Uterus (tissue), 2 donors: ENCODE results near the gene PIGR.

ENCODE experiments used
- POLR2A ChIP-seq, 2 donors: fragments of 450-650 bp; IDR thresholded peaks; one replicate each; pipeline ENCODE4 v1.6.1; 2016; ENCODE audit warnings: antibody characterized with exemption in 2 of 2, mild to moderate bottlenecking in 1 of 2, moderate library complexity in 1 of 2
- TF ChIP-seq, protein P1 (sequence below), 4 experiments: fragments of 200-600 bp in 2 of 4; fragments of 450-650 bp in 2 of 4; sonication (generic) in 2 of 4; IDR thresholded peaks; one replicate each; pipeline ENCODE4 v1.5.1; 2016 to 2019; ENCODE audit warnings: antibody characterized with exemption in 4 of 4, mild to moderate bottlenecking in 2 of 4, moderate library complexity in 1 of 4

GRCh38 chr1:206931709-206932108 is 14.6 kb downstream of the PIGR start:
- no peak for TF ChIP-seq POLR2A (IDR thresholded peaks at IDR 0.05)
- TF ChIP-seq, protein P1, sequence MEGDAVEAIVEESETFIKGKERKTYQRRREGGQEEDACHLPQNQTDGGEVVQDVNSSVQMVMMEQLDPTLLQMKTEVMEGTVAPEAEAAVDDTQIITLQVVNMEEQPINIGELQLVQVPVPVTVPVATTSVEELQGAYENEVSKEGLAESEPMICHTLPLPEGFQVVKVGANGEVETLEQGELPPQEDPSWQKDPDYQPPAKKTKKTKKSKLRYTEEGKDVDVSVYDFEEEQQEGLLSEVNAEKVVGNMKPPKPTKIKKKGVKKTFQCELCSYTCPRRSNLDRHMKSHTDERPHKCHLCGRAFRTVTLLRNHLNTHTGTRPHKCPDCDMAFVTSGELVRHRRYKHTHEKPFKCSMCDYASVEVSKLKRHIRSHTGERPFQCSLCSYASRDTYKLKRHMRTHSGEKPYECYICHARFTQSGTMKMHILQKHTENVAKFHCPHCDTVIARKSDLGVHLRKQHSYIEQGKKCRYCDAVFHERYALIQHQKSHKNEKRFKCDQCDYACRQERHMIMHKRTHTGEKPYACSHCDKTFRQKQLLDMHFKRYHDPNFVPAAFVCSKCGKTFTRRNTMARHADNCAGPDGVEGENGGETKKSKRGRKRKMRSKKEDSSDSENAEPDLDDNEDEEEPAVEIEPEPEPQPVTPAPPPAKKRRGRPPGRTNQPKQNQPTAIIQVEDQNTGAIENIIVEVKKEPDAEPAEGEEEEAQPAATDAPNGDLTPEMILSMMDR (IDR thresholded peaks at IDR 0.05): no peak
